HG02981 (cell line): Measurements from ENCODE around the gene ENO2.

Source experiments
- ATAC-seq: cut with Tn5 transposase; IDR thresholded peaks from one replicate; pipeline ENCODE4 v1.9.1; 2021; ENCODE audit warnings: mild to moderate bottlenecking, moderate library complexity; ENCODE audit not compliant: unreplicated experiment

Gene ENO2

GRCh38 chr12:6946920-6947374, 32.6 kb downstream of the ENO2 start:
- no peak for ATAC-seq

GRCh38 chr12:6947615-6948014, 33.2 kb downstream of the ENO2 start:
- no peak for ATAC-seq

GRCh38 chr12:6948873-6949594, 34.7 kb downstream of the ENO2 start:
- ATAC-seq, result no peak

DNA sequence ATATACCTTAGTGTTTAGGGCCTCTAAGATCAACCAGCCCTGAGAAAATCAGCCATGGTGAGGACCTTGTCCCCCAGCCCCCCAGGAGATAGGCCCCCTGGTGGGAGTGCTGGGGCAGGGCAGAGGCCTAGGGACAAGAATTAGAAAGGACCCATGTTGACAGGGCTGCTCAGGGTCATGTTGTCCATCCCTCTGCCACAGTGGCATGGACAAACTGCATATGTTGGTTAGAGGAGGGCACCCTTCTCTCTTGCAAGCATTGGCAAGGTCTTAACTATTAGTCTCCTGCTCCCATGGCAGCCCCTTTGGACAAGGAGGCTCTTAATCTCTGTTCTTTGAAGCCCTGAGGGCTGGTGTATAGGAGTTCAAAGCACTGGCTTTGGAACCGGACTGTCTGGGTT, 36.0 kb downstream of the ENO2 start:
- ATAC-seq, result no peak

- ATAC-seq, result no peak
Measured at GRCh38 chr12:6950811-6951540, 36.6 kb downstream of the ENO2 start, which contains the start of gene PTPN6. TSS of gene PTPN6 (plus strand) at chr12:6951356. CDS start at chr12:6951513, 157 bp downstream.

- ATAC-seq, result no peak
Measured at GRCh38 chr12:6951551-6952120, 37.3 kb downstream of the ENO2 start.

GRCh38 chr12:6952121-6952862, 37.9 kb downstream of the ENO2 start:
- no peak for ATAC-seq

DNA sequence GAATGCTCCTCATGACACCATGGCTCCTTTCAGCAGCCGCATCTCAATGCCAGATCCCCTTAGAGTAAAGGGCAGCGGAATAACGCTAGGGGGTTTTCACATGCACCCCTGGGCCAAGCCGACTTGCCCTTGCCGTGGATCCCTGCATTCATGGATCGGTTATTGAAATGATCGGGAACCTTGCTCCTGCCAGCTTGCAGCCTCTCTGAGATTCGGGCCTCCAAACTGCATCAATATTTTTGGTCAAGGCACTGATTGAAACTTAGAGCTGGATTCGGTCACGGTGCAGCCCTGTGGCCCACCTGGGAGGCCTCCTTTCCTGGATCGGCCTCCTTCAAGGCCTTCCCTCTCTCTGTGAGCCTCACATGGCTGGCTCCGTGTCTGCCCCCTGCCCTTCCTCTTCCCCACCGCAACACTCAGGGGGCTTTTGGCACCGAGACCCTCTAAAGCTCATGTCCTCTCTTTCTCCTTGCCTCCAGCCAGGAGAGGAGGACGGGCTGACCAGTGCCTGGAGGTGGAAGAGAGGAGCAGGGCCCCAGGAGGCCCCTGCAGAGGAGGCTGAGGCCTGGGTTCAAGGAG, 38.6 kb downstream of the ENO2 start:
- ATAC-seq, result no peak

DNA sequence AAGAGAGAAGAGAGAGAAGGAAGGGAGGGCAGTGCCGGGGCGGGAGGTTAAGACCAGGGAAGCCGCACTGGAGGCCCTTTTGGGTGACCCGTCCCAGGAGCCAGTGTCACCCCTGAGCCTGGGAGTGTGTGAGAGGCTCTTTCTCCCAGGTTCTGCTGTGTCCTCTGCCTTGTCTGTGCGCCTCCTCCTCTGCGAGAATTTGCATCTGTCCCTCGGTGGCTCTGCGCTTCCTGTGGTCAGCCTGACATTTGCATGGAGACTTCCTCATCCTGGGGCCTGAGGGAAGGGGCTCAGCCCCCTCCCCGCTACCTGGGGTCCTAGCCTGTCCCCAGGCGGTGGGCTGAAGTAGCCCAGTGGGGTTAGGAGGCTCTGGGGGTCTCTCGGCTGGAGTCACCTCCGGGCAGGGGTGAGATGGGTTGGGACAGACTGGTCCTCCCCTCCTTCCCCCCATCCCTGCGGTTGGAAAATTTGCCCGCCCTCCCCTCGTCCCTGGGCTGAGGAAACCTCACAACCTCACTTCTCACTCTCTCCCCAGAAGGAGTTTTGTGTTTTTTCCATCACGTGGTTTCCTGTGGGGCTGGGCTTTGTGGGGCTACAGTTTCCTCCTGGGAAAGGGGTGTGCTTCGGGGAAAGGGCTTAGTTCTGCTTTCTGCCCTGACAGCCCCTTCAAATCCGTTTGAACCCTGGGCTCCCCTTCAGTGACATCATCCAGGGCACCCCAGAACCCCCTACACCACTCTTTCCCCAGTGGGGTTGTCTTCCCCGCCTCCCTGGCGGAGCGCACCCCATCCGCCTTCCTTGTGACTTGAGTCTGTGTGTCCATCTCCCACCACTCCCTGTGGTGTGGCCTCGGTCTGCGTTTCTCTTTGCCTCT, 39.3 kb downstream of the ENO2 start:
- ATAC-seq, result peak; percentile 47

- no peak for ATAC-seq
Measured at GRCh38 chr12:6954316-6955107, 40.1 kb downstream of the ENO2 start.

DNA sequence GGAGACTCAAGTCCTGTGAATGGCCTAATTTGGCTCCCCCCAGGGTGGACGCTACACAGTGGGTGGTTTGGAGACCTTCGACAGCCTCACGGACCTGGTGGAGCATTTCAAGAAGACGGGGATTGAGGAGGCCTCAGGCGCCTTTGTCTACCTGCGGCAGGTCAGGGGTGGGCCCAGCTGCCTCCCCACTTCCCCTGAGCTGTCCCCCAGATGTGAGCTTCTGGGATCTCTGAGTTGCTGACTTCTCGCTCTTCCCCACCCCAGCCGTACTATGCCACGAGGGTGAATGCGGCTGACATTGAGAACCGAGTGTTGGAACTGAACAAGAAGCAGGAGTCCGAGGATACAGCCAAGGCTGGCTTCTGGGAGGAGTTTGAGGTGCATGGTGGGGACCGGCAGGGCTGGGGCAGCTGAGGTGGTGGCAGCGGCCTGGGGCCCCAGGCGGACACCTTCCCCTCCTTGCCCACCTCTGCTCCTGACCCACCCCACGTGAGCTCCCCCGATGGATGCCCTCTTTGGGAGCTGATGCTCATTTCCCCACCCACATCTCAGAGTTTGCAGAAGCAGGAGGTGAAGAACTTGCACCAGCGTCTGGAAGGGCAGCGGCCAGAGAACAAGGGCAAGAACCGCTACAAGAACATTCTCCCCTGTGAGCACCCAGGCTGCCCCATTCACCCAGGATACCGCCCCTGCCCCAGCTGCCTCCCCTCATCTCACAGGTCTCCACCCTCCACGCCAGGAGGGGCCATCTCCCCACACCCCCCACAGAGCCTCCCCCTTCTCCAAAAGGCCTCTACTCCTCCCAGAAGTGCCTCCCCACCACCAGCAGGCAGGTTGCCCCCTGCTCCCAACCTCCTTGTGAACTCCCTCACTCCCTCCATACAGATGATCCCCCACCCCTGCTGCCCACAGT, 41.0 kb downstream of the ENO2 start:
- no peak for ATAC-seq

- ATAC-seq, result no peak
Measured at GRCh38 chr12:6956021-6956727, 41.8 kb downstream of the ENO2 start.

DNA sequence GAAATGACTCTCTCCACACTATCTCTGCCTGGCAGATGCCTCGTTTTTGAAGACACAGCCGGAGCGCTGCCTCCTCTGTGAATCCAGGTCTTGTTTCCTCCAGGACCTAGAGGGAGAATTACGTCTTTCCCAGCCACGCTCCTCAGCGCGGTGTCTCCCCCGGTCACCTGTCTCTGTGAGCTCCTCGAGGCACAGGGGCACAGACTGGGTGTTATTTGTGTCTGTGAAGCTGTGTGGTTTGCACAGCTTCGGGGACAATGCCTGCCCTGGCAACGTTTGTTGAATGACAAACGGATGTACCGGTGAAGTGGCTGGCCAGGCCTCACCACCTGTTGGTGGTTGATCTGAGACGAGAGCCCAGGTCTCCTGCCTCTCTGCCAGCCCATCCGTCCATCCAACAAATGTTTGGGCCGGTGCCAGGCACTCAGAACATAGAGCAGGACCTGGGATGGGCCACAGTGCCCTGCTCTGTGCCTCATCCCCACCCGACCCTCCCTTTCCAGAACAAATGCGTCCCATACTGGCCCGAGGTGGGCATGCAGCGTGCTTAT, 42.8 kb downstream of the ENO2 start:
- ATAC-seq, result no peak

DNA sequence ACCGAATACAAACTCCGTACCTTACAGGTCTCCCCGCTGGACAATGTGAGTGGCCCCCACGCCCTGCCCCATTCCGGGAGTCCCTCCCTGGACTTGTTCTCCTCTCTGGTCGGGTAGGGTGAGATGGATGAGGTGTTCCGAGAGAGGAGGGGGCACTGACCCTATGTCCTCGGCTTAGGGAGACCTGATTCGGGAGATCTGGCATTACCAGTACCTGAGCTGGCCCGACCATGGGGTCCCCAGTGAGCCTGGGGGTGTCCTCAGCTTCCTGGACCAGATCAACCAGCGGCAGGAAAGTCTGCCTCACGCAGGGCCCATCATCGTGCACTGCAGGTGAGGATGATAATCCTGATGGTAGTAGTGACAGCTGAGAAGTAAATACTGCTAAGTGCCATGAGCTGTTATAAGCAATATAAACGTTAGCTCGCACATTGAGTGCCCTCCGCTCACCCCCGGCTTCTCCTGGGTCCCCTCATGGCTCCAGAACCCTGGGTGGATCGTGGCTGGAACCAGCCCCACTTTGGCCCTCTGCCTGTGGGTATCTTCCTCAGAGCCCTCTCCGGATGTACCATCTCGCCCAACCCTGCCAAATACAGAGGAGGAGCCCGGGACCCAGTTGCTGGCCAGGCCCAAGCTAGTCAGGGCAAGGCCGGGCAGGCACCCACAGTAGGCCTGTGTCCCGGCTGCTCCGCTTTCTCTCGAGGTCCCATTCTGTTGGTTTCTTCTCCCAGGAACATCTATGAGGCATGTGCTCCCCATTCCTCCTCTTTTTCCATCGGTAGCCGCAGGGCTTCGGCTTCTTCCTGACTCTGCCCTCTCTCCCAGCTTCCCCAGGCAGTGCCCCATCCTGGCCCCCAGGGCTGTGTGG, 43.6 kb downstream of the ENO2 start:
- ATAC-seq, result no peak

GRCh38 chr12:6958609-6959057, 44.3 kb downstream of the ENO2 start:
- no peak for ATAC-seq
